OCI-LY1 (cell line): ENCODE data around the gene TPH1.
"Not testable (repeated sequence)": the region's sequence is repeated elsewhere in the genome, so short reads cannot be mapped to it uniquely, and the experiment has no call there.

ENCODE experiments used
- H2AFZ ChIP-seq: fragments of 200-600 bp; sonication (generic), shearing (Covaris generic); 2 replicates; pipeline ENCODE4 v1.6.0; 2014; ENCODE audit warnings: antibody characterized with exemption, mild to moderate bottlenecking, low read length
- H3F3A ChIP-seq: fragments of 200-600 bp; sonication (generic), shearing (Covaris generic); 2 replicates; pipeline ENCODE4 v1.6.0; 2014; ENCODE audit warnings: mild to moderate bottlenecking, antibody characterized with exemption, low read length, moderate library complexity; ENCODE audit not compliant: insufficient read depth
- H3K27ac ChIP-seq: fragments of 200-600 bp; sonication (generic); 2 replicates; pipeline ENCODE4 v1.5.1; 2014; ENCODE audit warnings: low read length, mixed run types, mild to moderate bottlenecking, low read depth; ENCODE audit not compliant: poor library complexity, severe bottlenecking
- H3K27me3 ChIP-seq: fragments of 200-600 bp; sonication (generic); 2 replicates; pipeline ENCODE4 v1.6.0; 2014; ENCODE audit warnings: antibody characterized with exemption, mild to moderate bottlenecking, low read length, moderate library complexity; ENCODE audit not compliant: insufficient read depth
- H3K36me3 ChIP-seq: fragments of 200-600 bp; sonication (generic); 2 replicates; pipeline ENCODE4 v1.6.1; 2014; ENCODE audit warnings: mild to moderate bottlenecking, antibody characterized with exemption, low read length, moderate library complexity, mixed read lengths; ENCODE audit not compliant: insufficient read depth
- H3K4me1 ChIP-seq: fragments of 200-600 bp; sonication (generic); 2 replicates; pipeline ENCODE4 v1.5.1; 2014; ENCODE audit warnings: mild to moderate bottlenecking, low read length, moderate library complexity; ENCODE audit not compliant: insufficient read depth, severe bottlenecking
- H3K4me2 ChIP-seq: fragments of 200-600 bp; sonication (generic), shearing (Covaris generic); 2 replicates; pipeline ENCODE4 v1.6.1; 2014; ENCODE audit warnings: low read length
- H3K4me3 ChIP-seq: fragments of 200-600 bp; sonication (generic); 2 replicates; pipeline ENCODE4 v1.5.1; 2014; ENCODE audit warnings: low read length, low read depth, mild to moderate bottlenecking, mixed read lengths; ENCODE audit not compliant: poor library complexity, severe bottlenecking
- H3K79me2 ChIP-seq: fragments of 200-600 bp; shearing (Covaris generic); 2 replicates; pipeline ENCODE4 v1.6.1; 2016; ENCODE audit warnings: mixed run types, low read length, mixed read lengths; ENCODE audit not compliant: insufficient read depth
- H3K9ac ChIP-seq: fragments of 200-600 bp; sonication (generic), shearing (Covaris generic); 2 replicates; pipeline ENCODE4 v1.6.1; 2014; ENCODE audit warnings: mild to moderate bottlenecking, low read length, mixed read lengths
- H3K9me2 ChIP-seq: fragments of 200-600 bp; sonication (generic), shearing (Covaris generic); 2 replicates; pipeline ENCODE4 v1.6.1; 2014; ENCODE audit warnings: low read depth, mild to moderate bottlenecking, low read length, mixed read lengths
- H3K9me3 ChIP-seq: fragments of 200-600 bp; shearing (Covaris generic); 2 replicates; pipeline ENCODE4 v1.6.1; 2014; ENCODE audit warnings: low read length, mixed read lengths
- H4K20me1 ChIP-seq: fragments of 200-600 bp; sonication (generic), shearing (Covaris generic); 2 replicates; pipeline ENCODE4 v1.6.0; 2016; ENCODE audit warnings: mild to moderate bottlenecking, low read length; ENCODE audit not compliant: insufficient read depth
- EZH2 ChIP-seq: fragments of 200-600 bp; sonication (generic), shearing (Covaris generic); IDR thresholded peaks from 2 replicates; pipeline ENCODE4 v1.8.0; 2017; ENCODE audit warnings: borderline replicate concordance, mixed run types, mild to moderate bottlenecking, antibody characterized with exemption, low read length, moderate library complexity, mixed read lengths
- TF ChIP-seq, protein P1 (sequence below): fragments of 200-600 bp; sonication (generic), shearing (Covaris generic); IDR thresholded peaks from 2 replicates; pipeline ENCODE4 v1.5.1; 2017; ENCODE audit warnings: mild to moderate bottlenecking, antibody characterized with exemption, low read length, moderate library complexity, mixed read lengths

The TPH1 gene

GRCh38 chr11:18001191-18001590 lies 44.9 kb downstream of the TPH1 start:
- no peak overlapping the region for H2AFZ ChIP-seq
- no peaks in the 10 kb centered on the region for H3K9me2 ChIP-seq
- TF ChIP-seq, protein P1, sequence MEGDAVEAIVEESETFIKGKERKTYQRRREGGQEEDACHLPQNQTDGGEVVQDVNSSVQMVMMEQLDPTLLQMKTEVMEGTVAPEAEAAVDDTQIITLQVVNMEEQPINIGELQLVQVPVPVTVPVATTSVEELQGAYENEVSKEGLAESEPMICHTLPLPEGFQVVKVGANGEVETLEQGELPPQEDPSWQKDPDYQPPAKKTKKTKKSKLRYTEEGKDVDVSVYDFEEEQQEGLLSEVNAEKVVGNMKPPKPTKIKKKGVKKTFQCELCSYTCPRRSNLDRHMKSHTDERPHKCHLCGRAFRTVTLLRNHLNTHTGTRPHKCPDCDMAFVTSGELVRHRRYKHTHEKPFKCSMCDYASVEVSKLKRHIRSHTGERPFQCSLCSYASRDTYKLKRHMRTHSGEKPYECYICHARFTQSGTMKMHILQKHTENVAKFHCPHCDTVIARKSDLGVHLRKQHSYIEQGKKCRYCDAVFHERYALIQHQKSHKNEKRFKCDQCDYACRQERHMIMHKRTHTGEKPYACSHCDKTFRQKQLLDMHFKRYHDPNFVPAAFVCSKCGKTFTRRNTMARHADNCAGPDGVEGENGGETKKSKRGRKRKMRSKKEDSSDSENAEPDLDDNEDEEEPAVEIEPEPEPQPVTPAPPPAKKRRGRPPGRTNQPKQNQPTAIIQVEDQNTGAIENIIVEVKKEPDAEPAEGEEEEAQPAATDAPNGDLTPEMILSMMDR: no peak
- no peak for TF ChIP-seq EZH2
- H3K27me3 ChIP-seq: no peaks in the 10 kb centered on the region
- H3K4me3 ChIP-seq: no peak overlapping the region
- no peaks in the 10 kb centered on the region for H3F3A ChIP-seq
- H3K36me3 ChIP-seq: peaks cover 73% of the 10 kb centered on the region
- H3K4me1 ChIP-seq: no peaks in the 10 kb centered on the region
- no peaks in the 10 kb centered on the region for H3K9me3 ChIP-seq
- H3K9ac ChIP-seq: no peak overlapping the region
- no peak overlapping the region for H3K27ac ChIP-seq
- no peak overlapping the region for H3K4me2 ChIP-seq
- no peaks in the 10 kb centered on the region for H3K79me2 ChIP-seq
- H4K20me1 ChIP-seq: no peaks in the 10 kb centered on the region

DNA sequence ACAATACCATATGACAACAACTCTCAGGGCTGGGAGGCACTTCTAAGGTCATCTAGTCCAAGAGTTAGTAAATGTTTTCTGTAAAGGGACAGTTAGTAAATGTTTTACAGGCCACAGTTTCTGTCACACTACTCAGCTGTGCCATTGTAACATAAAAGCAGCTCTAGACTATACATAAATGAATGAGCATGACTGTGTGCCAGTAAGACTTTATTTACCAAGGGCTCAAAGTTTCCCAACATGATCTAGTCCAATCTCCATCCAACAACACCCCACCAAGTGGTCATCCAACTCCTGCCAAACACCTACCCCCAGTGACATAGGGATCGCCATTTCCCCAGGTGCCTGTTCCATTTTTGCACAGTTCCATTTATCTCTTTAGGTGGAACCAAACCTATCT lies 45.3 kb downstream of the TPH1 start:
- Histone ChIP-seq H2AFZ (no peak overlapping the region), H3K4me2 (no peak overlapping the region), H3K4me3 (no peak overlapping the region), H3F3A (no peaks in the 10 kb centered on the region), H3K9ac (no peak overlapping the region), H3K27ac (no peak overlapping the region), H3K36me3 (peaks cover 73% of the 10 kb centered on the region), H3K27me3 (no peaks in the 10 kb centered on the region), H3K9me2 (no peaks in the 10 kb centered on the region), H3K79me2 (no peaks in the 10 kb centered on the region), H3K9me3 (no peaks in the 10 kb centered on the region), H4K20me1 (no peaks in the 10 kb centered on the region), H3K4me1 (no peaks in the 10 kb centered on the region)
- TF ChIP-seq, protein P1: no peak
- no peak for TF ChIP-seq EZH2

DNA sequence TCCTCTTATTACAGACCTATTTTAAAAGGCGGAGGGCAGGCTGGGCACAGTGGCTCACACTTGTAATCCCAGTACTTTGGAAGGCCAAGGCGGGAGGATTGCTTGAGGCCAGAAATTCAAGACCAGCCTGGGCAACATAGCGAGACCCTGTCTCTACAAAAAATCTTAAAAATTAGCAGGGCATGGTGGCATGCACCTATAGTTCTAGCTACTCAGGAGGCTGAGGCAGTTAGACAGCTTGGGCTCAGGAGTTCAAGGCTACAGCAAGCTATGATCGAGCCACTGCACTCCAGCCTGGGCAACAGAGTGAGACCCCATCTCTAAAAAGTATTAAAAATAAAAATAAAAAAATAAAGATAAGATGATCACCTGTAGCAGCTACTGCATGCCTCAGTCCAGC lies 45.9 kb downstream of the TPH1 start:
- not testable (repeated sequence) for H3K9me3 ChIP-seq, H3K27ac ChIP-seq, H4K20me1 ChIP-seq, H3K79me2 ChIP-seq, H3K4me2 ChIP-seq, H3F3A ChIP-seq, H3K4me3 ChIP-seq, H3K4me1 ChIP-seq, H2AFZ ChIP-seq, H3K9ac ChIP-seq, H3K9me2 ChIP-seq, H3K27me3 ChIP-seq
- peaks cover 73% of the 10 kb centered on the region for H3K36me3 ChIP-seq
